ENCODE data around the gene LPIN1.

LPIN1 gene

GRCh38 chr2:11754700-11755015 is 8.2 kb downstream of the LPIN1 start:
- TF ChIP-seq CTCF (IDR thresholded peaks at IDR 0.05), result no peak

GRCh38 chr2:11757101-11757500 is 10.7 kb downstream of the LPIN1 start:
- TF ChIP-seq CTCF (IDR thresholded peaks at IDR 0.05), result no peak

GRCh38 chr2:11758187-11758586 is 11.8 kb downstream of the LPIN1 start:
- no peak for TF ChIP-seq CTCF (IDR thresholded peaks at IDR 0.05)

- TF ChIP-seq CTCF (IDR thresholded peaks at IDR 0.05), result no peak
Measured at GRCh38 chr2:11758647-11759046, 12.2 kb downstream of the LPIN1 start.

GRCh38 chr2:11761259-11761658 is 14.8 kb downstream of the LPIN1 start:
- TF ChIP-seq CTCF (IDR thresholded peaks at IDR 0.05), result no peak

- no peak for TF ChIP-seq CTCF (IDR thresholded peaks at IDR 0.05)
Measured at GRCh38 chr2:11762031-11762430, 15.6 kb downstream of the LPIN1 start.

- no peak for TF ChIP-seq CTCF (IDR thresholded peaks at IDR 0.05)
Measured at GRCh38 chr2:11762799-11763461, 16.5 kb downstream of the LPIN1 start.

GRCh38 chr2:11764359-11764758 is 17.9 kb downstream of the LPIN1 start:
- TF ChIP-seq CTCF (IDR thresholded peaks at IDR 0.05), result no peak
